NCI-H2029 treated with DMSO at 0.1 percent for 48 hours (cell line): Measurements from ENCODE around the gene GATAD2A.
"Not testable (repeated sequence)": the region's sequence is repeated elsewhere in the genome, so short reads cannot be mapped to it uniquely, and the experiment has no call there.

ENCODE experiments used
- DNase-seq: peaks from one replicate; lab custom pipeline; 2025; lab: John Stamatoyannopoulos, UW

GATAD2A gene

DNA sequence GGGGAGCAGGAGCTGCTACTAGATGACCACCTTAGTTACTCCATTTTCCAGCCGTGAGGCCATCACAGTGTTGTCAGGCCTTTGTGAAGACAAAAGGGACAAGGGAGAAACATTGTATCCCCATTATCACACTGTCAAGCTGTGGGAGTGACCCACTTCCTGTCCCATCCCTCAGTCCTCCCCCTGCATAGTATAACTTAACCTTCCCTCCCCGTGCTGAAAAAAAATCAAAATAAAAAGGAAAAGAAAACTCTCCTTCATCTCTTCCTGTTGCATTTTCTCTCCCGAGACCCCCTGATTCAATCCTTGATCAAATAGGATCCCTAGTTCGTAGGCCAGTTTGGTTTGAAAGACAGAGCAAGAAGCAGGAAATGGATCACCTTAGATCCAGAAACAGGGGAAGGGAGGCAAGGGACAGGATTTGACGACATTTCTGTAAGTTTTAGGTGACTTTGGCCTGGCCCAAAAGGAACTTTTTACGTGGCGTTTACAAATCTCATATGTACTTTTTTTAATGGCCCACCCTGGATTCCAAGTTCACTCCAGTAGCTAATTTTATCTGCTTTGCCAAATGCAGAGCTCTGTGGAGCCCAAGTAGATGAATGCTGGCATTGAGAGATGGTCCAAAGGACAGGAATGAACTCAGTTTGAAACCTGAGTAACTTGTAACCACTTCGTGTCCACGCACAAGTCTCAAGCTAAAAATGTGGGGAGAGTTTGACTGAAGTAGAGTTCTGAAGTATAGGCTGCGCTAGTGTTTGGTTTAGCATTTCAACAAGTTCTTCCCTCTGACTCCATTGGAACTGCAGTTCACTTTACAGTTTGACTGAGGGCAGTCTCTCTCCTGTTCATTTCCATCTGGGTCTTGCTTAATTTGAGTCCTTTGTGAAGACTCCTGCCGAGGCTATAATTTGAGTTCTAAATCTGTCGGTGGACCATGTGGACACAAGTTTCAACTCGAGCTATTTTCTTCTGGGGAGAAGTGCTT lies 16.6 kb upstream of the GATAD2A start:
- no peak for DNase-seq

GRCh38 chr19:19389683-19390082 lies 15.8 kb upstream of the GATAD2A start:
- DNase-seq = not testable (repeated sequence)

GRCh38 chr19:19394333-19394732 lies 11.1 kb upstream of the GATAD2A start:
- DNase-seq = not testable (repeated sequence)

DNA sequence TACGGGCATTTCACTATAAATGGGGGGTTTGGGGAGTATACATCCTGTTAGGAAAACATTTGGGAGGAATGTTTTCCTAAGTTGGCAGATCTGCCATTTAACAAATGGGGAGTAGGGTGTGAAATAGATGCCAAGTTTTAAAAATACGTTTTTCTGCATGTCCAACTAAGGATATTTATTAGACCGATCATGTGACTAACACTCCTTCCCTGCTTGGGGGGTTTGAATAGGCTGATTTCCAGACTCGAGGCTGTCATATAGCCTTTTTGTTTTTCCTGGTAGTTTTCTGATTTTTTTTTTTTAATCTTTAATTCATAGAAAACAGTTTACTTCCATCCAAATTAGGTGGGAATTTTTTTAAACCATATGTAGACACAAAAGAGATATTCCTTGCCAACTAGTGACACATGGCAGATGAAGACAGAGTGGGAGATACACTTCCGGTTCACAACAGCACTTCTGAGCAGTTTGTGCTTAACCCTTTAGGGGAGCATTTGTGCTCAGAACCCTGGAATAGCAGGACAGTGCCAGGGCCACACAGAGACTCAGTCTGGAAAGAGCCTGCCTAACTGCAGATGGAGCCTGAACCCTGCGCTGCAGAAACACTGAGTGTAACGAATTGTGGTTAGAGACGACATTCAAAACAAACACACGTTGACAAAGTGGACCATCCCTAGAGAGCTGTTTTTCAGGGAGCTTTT lies 5.6 kb upstream of the GATAD2A start:
- no peak for DNase-seq

DNA sequence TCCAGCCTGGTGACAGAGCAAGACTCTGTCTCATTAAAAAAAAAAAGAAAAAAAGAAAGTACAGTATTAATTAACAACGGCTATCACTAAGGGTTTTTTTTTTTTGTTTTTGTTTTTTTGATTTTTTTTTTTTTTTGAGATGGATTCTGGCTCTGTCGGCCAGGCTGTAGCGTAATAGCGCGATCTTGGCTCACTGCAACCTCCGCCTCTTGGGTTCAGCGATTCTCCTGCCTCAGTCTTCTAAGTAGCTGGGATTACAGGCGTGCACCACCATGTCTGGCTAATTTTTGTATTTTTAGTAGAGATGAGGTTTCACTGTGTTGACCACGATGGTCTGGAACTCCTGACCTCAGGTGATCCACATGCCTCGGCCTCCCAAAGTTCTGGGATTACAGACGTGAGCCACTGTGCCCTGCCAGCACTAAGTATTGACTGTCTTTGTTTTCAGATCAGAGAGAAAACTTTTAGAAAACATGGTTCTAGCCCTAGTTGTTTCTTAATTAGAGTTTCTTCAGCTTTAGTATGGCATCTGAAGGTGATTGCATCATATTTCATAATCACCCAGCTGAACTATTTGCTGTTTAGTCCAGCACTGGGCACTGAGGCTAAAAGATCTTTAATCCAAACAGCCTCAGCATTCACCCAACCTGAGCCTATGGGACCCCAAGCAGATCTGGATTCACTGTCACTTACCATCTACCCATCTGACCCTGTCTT lies 2.7 kb upstream of the GATAD2A start:
- DNase-seq = no peak

- DNase-seq = no peak
Observed at GRCh38 chr19:19403373-19403901, 2.0 kb upstream of the GATAD2A start.

GRCh38 chr19:19405971-19406877 lies 749 bp downstream of the GATAD2A start:
- DNase-seq = no peak

GRCh38 chr19:19406878-19407632 lies 1.6 kb downstream of the GATAD2A start:
- DNase-seq = no peak

GRCh38 chr19:19407633-19407930 lies 2.1 kb downstream of the GATAD2A start:
- no peak for DNase-seq

DNA sequence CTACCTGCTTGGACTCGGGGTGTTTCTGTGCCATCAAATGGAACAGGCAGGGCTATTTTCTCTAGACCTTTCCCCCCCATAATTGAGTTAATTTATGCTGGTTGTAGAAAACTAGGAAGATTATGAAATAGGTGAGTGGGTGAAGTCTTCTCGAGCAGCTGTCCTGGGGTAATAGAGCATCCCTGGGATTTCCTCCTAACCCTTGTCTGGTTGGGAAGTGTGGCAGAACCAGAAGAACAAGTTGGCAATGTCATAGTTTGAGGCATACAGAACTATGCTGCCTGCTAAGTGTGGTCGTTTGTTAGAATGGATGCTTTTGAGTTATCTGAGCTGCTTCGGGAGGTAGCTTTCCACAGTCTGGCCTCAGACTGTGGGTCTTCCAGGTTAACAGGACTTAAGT lies 3.7 kb downstream of the GATAD2A start:
- DNase-seq = no peak

DNA sequence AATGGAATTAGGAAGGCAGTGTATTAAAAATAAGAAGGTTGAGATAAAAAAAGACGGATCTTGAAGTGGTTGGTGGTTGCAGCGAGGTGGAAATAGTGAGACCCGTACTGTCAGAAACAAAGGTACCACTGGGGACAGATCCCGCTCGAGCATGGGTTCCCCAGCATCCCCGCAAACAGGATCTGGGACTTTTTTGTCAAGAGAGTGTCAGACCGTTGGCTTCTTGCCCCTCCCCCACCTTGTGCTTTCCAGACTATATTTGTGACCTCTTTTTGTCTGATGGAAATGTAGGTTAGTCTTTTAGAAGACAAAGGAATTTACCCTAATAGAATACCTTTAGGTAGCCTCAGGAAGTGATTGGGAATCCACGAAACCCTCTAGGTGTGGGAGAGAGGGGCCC lies 4.2 kb downstream of the GATAD2A start:
- DNase-seq = no peak

DNA sequence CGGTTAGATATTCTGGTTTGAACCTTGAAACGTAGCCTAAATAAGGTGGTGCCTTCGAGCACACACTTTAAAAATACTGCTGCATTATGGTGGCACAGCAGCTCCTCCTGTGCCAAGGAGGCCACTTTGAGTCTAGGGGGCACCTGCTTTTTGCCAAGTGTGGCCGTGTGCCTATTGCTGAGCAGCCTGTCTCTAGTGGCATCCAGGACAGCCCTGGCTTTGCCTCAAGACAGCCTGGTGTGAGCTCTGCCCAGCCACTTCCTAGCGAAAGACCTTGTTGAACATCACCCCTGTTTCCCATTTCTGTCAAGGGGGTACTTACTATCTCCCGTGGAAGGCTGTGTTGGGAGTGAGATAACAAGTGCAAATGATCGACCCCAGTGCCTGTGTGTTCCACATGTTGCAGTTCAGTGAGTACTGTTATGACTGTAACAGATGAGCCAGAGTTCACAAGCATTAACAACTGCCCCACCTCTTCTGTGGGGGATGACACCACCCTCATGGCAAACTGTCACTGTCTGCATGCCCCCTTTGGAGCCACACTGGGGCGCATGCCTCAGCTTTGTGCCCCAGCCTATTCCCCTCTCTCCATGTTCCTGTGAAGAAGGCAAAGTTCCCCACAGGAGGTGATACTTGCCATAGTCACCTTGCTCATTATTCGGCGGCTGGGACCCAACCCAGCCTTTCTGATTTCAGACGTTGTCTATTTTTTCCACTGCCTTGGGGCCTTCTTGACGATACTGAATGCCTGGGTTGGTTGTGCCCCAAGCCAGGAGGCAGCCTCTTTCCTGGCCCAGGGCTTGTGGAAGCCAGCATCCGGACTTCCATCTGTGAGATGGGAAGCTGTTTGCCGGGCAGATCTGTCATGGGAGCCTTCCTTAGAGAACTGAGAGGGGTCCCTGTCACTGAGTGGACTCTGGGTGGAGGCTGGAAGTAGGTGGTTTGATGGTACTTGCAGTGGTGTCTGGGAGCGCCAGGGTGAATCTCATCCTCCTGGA lies 5.4 kb downstream of the GATAD2A start:
- no peak for DNase-seq

DNA sequence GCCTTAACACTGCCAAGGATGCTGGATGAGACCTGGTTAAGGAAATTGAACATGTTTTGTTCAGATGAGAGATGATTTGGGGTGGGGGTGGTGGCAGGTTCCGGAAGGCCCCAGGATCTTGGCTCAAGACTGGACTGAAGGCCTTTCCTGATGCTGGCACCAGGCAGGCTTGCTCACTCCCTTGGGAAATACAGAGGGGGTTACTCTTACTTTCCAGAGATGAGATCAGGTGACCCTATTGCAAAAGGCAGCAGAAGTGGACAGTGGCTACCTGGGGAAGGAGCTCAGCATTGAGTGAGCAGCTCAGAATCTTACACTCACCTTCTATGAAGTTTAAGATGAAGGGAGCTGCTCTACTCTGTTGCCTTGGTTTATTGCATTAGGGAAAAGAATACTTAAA lies 10.8 kb downstream of the GATAD2A start:
- DNase-seq = no peak

DNA sequence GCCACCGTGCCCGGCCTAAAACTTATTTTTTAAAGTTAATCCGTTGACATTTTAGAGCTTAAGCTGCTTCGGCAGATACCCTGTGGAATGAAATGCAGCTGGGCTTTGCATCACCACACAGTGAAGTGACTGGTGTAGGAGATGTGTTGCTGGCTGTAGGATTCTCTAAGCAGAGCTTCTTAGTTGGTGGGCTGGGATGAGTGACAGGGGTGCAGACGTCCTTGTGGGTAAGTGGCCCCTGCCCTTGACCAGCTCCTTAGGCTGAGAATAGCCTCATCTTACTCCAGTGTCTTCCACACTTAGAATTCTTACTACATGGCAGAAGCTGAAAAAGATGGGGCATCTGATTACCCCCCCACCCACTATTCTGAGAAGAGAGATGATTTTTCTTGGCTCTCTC lies 11.6 kb downstream of the GATAD2A start:
- no peak for DNase-seq

- no peak for DNase-seq
Observed at GRCh38 chr19:19417628-19418245, 12.3 kb downstream of the GATAD2A start.

DNA sequence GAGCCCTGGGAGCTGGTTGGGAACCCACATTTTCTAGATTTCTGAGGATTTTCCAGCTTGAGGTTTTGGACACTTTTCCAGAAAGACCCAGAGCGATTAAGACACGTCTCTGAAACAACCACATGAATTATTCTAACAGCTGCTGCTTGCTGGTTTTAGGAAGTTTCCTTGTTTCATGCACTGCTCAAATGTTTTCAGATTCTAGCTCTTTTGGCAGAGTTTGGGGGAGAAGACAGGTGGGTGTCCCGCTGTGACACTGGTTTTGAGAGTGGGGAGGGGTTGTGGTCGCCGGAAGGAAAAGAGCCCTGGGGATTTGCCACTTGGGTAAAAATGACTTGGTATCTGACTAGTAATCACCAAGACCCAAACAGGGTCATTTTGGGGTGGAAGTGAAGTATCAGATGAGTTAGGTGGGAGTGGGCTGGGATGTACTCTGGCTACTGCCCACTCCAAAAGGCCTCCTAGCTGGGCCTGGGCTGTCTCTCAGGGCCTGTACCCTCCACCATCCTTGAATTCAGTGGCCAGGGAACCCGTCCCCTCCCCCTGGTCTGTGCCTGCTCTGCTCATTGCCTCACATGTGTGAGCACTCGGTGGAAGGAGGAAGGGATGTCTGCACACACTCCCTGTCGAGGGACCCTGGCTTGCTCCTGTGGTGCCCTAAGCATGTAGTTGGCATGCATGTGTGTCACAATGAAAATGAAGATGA lies 13.2 kb downstream of the GATAD2A start:
- DNase-seq = no peak

DNA sequence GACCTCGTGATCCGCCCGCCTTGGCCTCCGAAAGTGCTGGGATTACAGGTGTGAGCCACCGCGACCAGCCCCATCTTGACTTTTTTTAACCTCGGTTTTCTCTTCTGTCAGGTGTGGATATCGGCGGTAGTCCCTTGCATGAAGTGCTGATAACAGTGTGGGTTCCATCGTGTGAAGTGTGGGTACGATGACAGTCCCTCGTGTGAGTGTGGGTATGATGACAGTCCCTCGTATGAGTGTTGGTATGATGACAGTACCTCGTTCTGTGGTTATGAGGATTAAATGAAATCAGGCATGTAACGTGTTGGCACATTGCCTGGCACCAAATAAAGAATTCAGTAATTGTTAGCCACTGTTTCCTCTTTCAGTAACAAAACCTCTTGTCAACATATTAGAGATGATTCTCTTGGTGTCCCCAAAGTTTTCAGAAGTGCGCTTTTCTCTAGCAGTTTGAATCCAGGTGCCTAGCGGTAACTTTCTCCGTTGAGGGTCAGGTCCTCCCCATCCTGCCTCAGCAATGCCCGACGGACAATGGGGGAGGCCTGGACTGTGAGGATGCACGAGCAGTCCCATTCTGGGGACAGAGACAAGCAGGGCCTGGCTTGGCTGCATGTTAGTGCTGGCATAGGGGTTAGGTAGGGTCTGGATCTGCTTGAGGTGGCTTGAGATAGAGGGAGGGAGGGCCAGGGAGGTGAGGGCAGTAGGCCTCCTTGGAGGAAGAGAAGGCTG lies 15.3 kb downstream of the GATAD2A start:
- DNase-seq = no peak

- DNase-seq = no peak
Observed at GRCh38 chr19:19421299-19421696, 15.8 kb downstream of the GATAD2A start.
